ENCODE measurements around the gene IMP4. TPM values are rescaled to one million over a fixed set of nuclear protein-coding genes. Genes with fewer than 3 reads are reported as not detected.

IMP4 gene
- total RNA-seq, 1 donor from 2014 or later, result 47.5 TPM

- no peak for ATAC-seq
Measured at GRCh38 chr2:130358420-130359350, 16.0 kb downstream of the IMP4 start.

GRCh38 chr2:130359466-130359865, 16.8 kb downstream of the IMP4 start:
- ATAC-seq, result no peak

- ATAC-seq, result no peak
Measured at GRCh38 chr2:130363479-130363878, 20.8 kb downstream of the IMP4 start.

- ATAC-seq, result no peak
Measured at GRCh38 chr2:130365075-130365474, 22.4 kb downstream of the IMP4 start.

- no peak for ATAC-seq
Measured at GRCh38 chr2:130365963-130366362, 23.3 kb downstream of the IMP4 start.

GRCh38 chr2:130366720-130367119, 24.0 kb downstream of the IMP4 start:
- no peak for ATAC-seq

- no peak for ATAC-seq
Measured at GRCh38 chr2:130368786-130369185, 26.1 kb downstream of the IMP4 start.

GRCh38 chr2:130369311-130369964, 26.7 kb downstream of the IMP4 start:
- ATAC-seq, result no peak

GRCh38 chr2:130369965-130370341, 27.3 kb downstream of the IMP4 start:
- ATAC-seq, result no peak

- ATAC-seq, result peak; percentile 28
Measured at GRCh38 chr2:130370490-130370889, 27.8 kb downstream of the IMP4 start.

- no peak for ATAC-seq
Measured at GRCh38 chr2:130371723-130372054, 29.0 kb downstream of the IMP4 start.

- peak; percentile 76 for ATAC-seq
Measured at GRCh38 chr2:130372055-130372832, 29.5 kb downstream of the IMP4 start.

GRCh38 chr2:130372833-130373807, 30.4 kb downstream of the IMP4 start:
- ATAC-seq, result peak; percentile 3

GRCh38 chr2:130373808-130374365, 31.2 kb downstream of the IMP4 start:
- ATAC-seq, result no peak

GRCh38 chr2:130374587-130375290, 32.0 kb downstream of the IMP4 start:
- ATAC-seq, result no peak

- ATAC-seq, result no peak
Measured at GRCh38 chr2:130375291-130376266, 32.9 kb downstream of the IMP4 start.

- no peak for ATAC-seq
Measured at GRCh38 chr2:130376433-130377293, 34.0 kb downstream of the IMP4 start.

- no peak for ATAC-seq
Measured at GRCh38 chr2:130377491-130377890, 34.8 kb downstream of the IMP4 start.

Measured in esophagus mucosa (tissue), 1 donor.